Measurements from ENCODE around the gene TNNT1.

Gene TNNT1

GRCh38 chr19:55145232-55145631 is 3.8 kb downstream of the TNNT1 start:
- no peak overlapping the region for H3K4me3 ChIP-seq (ENCODE audit: low read length)

GRCh38 chr19:55141696-55142095 is 7.3 kb downstream of the TNNT1 start:
- TF ChIP-seq ZNF274 (IDR thresholded peaks at IDR 0.05; ENCODE audit: low read depth, low read length) = no peak
- no peak overlapping the region for H3K4me3 ChIP-seq (ENCODE audit: low read length)

More at GRCh38 chr19:55145232-55145631, 3.8 kb downstream of the TNNT1 start:
- no peak for TF ChIP-seq ZNF274 (IDR thresholded peaks at IDR 0.05; ENCODE audit: low read depth, low read length)

GRCh38 chr19:55137915-55138314 is 11.1 kb downstream of the TNNT1 start:
- H3K4me3 ChIP-seq (ENCODE audit: low read length) = no peak overlapping the region

GRCh38 chr19:55136399-55137102 is 12.5 kb downstream of the TNNT1 start:
- no peak for TF ChIP-seq ZNF274 (IDR thresholded peaks at IDR 0.05; ENCODE audit: low read depth, low read length)
- no peak overlapping the region for H3K4me3 ChIP-seq (ENCODE audit: low read length)

More at GRCh38 chr19:55137915-55138314, 11.1 kb downstream of the TNNT1 start:
- no peak for TF ChIP-seq ZNF274 (IDR thresholded peaks at IDR 0.05; ENCODE audit: low read depth, low read length)

- H3K4me3 ChIP-seq (ENCODE audit: low read length) = no peak overlapping the region
- TF ChIP-seq ZNF274 (IDR thresholded peaks at IDR 0.05; ENCODE audit: low read depth, low read length) = no peak
Observed at GRCh38 chr19:55134736-55135135, 14.3 kb downstream of the TNNT1 start.

- no peak overlapping the region for H3K4me3 ChIP-seq (ENCODE audit: low read length)
- TF ChIP-seq ZNF274 (IDR thresholded peaks at IDR 0.05; ENCODE audit: low read depth, low read length) = no peak
Observed at GRCh38 chr19:55133639-55134444, 15.2 kb downstream of the TNNT1 start.

- H3K4me3 ChIP-seq (ENCODE audit: low read length) = no peak overlapping the region
- TF ChIP-seq ZNF274 (IDR thresholded peaks at IDR 0.05; ENCODE audit: low read depth, low read length) = no peak
Observed at GRCh38 chr19:55132453-55133129, 16.4 kb downstream of the TNNT1 start.

- H3K4me3 ChIP-seq (ENCODE audit: low read length) = no peak overlapping the region
- TF ChIP-seq ZNF274 (IDR thresholded peaks at IDR 0.05; ENCODE audit: low read depth, low read length) = no peak
Observed at GRCh38 chr19:55131421-55131820, 17.6 kb downstream of the TNNT1 start.

GRCh38 chr19:55119053-55119452 is 30.0 kb downstream of the TNNT1 start:
- H3K4me3 ChIP-seq (ENCODE audit: low read length) = no peak overlapping the region
- no peak for TF ChIP-seq ZNF274 (IDR thresholded peaks at IDR 0.05; ENCODE audit: low read depth, low read length)

- peak overlapping the region; percentile 85; the same call in 1 of the 2 replicates for H3K4me3 ChIP-seq (ENCODE audit: low read length)
- TF ChIP-seq ZNF274 (IDR thresholded peaks at IDR 0.05; ENCODE audit: low read depth, low read length) = no peak
Observed at GRCh38 chr19:55118401-55118991, 30.5 kb downstream of the TNNT1 start.

- H3K4me3 ChIP-seq (ENCODE audit: low read length) = peak overlapping the region; percentile 85
- no peak for TF ChIP-seq ZNF274 (IDR thresholded peaks at IDR 0.05; ENCODE audit: low read depth, low read length)
Observed at GRCh38 chr19:55117663-55118391, 31.2 kb downstream of the TNNT1 start.

GRCh38 chr19:55116859-55117662 is 31.9 kb downstream of the TNNT1 start, which contains the start of gene PPP1R12C:
Gene PPP1R12C, minus strand, starts transcription at chr19:55117637. Its CDS starts 94 bp downstream, at chr19:55117543.
- H3K4me3 ChIP-seq (ENCODE audit: low read length) = peak within 1 kb of the TSS; percentile 85
- TF ChIP-seq ZNF274 (IDR thresholded peaks at IDR 0.05; ENCODE audit: low read depth, low read length) = no peak

All from GM08714 (cell line).